Measurements from ENCODE around the gene TRIM37. TPM values are rescaled to one million over a fixed set of nuclear protein-coding genes. Genes with fewer than 3 reads are reported as not detected.

TRIM37 gene
- polyA plus RNA-seq, 1 of the 3 experiments (the other 2 are of a cell fraction): 20.5 TPM

- no peak overlapping the region for H3K4me2 ChIP-seq
- no peak overlapping the region for H2AFZ ChIP-seq (ENCODE audit: low read depth)
- WGBS (ENCODE audit: low lambda C conversion rate): 83% methylated on average over 10 of the region's 10 CpGs
- H3K27me3 ChIP-seq (ENCODE audit: insufficient read depth): no peaks in the 10 kb centered on the region
- no peaks in the 10 kb centered on the region for H3K9me3 ChIP-seq
- H3K4me1 ChIP-seq (ENCODE audit: control insufficient read depth in 1 of 2, insufficient read depth in 2 of 2, low read depth in 1 of 2, low read length in 1 of 2): peaks cover 0 to 5% of the 10 kb centered on the region in 2 experiments; a peak in 2 of 4 replicates
- H3K27ac ChIP-seq (ENCODE audit: low read depth in 2 of 2, low read length in 1 of 2): no peak overlapping the region
- no peaks in the 10 kb centered on the region for H4K20me1 ChIP-seq (ENCODE audit: insufficient read depth)
- H3K9me2 ChIP-seq: no peaks in the 10 kb centered on the region
- no peaks in the 10 kb centered on the region for H3K79me2 ChIP-seq (ENCODE audit: insufficient read depth)
- H3K4me3 ChIP-seq (ENCODE audit: low read depth in 2 of 2, low read length in 1 of 2): no peak overlapping the region
- ChIA-PET POLR2A (no interaction called here), CTCF (interaction anchor here (14.0 kb wide), 1 partner anchor 290 kb away, joined by 204 read pairs; no protein-coding TSS in a partner anchor)
- TF ChIP-seq CTCF (IDR thresholded peaks at IDR 0.05) (no peak), FOXJ3 (CRISPR knock-in tag; IDR thresholded peaks at IDR 0.05) (no peak), ZBTB33 (IDR thresholded peaks at IDR 0.05; ENCODE audit: borderline replicate concordance, low read depth) (no peak), YY1 (IDR thresholded peaks at IDR 0.05; ENCODE audit: low read depth) (no peak), SIN3A (IDR thresholded peaks at IDR 0.05; ENCODE audit: borderline replicate concordance, low read depth, low read length) (no peak), NFIC (IDR thresholded peaks at IDR 0.05; ENCODE audit: borderline replicate concordance) (no peak), MEF2A (IDR thresholded peaks at IDR 0.05; ENCODE audit: borderline replicate concordance, low read depth) (no peak), REST (IDR thresholded peaks at IDR 0.05; ENCODE audit: low read depth, low read length) (no peak), TCF12 (IDR thresholded peaks at IDR 0.05) (no peak), RCOR1 (IDR thresholded peaks at IDR 0.05; ENCODE audit: low read length) (no peak), NRF1 (IDR thresholded peaks at IDR 0.05; ENCODE audit: low read depth, low read length) (no peak), GABPA (IDR thresholded peaks at IDR 0.05; ENCODE audit: low read depth) (no peak), ELF1 (IDR thresholded peaks at IDR 0.05) (no peak)
- DNase-seq: no peak
- no peak overlapping the region for H3K9ac ChIP-seq
- peaks cover 24 to 39% of the 10 kb centered on the region in 2 experiments for H3K36me3 ChIP-seq (replicated peaks in 1 of 2; ENCODE audit: control insufficient read depth in 1 of 2, insufficient read depth in 2 of 2, low read length in 1 of 2)
- peaks cover 20% of the 10 kb centered on the region for H3F3A ChIP-seq (replicated peaks; ENCODE audit: insufficient read depth)
Measured at GRCh38 chr17:59001158-59001814, 105.4 kb downstream of the TRIM37 start.
